Measurements from ENCODE around the gene TMEM116.
"Not testable (repeated sequence)": the region's sequence is repeated elsewhere in the genome, so short reads cannot be mapped to it uniquely, and the experiment has no call there.

Gene TMEM116

DNA sequence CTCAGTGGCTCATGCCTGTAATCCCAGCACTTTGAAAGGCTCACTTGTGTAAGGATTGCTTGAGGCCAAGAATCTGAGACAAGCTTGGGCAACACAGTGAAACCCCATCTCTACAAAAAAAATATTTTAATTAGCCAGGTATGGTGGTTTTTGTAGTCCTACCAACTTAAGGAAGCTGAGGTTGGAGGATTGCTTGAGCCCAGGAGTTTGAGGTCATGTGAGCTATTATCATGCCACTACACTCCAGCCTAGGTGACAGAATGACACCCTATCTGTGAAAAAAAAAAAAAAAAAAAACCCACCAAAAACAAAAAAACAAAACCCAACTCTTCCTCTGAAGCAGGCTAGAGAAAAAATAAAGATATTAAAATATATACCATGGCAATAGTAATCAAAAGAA lies 41.2 kb downstream of the TMEM116 start:
- no peak overlapping the region for H3K4me3 ChIP-seq (ENCODE audit: low read length)
- H3K4me1 ChIP-seq (ENCODE audit: control insufficient read depth, insufficient read depth, low read length), result no peaks in the 10 kb centered on the region
- H3K27me3 ChIP-seq (ENCODE audit: control insufficient read depth, insufficient read depth, low read length), result no peaks in the 10 kb centered on the region
- no peak overlapping the region for H3K9ac ChIP-seq (ENCODE audit: low read depth, low read length)
- peaks cover 6% of the 10 kb centered on the region for H3K9me3 ChIP-seq (replicated peaks; ENCODE audit: low read length)
- H3K4me2 ChIP-seq (ENCODE audit: low read length), result no peak overlapping the region
- H3K36me3 ChIP-seq (ENCODE audit: insufficient read depth, low read length), result no peaks in the 10 kb centered on the region

DNA sequence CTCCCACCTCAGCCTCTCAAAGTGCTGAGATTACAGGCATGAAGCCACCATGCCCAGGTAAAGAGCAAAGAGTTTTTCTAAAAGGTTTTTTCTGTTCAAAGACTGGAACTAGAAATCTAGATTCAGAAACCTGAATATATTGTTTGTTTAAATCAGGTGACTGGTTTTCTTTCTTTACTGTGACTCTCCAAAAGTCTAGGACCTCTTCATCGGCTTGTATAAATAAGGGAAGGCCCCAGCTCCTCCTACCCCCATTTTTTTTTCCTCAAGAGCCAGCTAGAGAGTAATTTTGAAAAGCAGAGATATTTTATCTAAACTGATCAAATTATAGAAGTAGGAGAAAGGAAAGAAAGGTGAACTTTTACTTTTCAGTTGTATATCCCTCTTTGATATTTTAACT lies 48.0 kb downstream of the TMEM116 start:
- no peaks in the 10 kb centered on the region for H3K36me3 ChIP-seq (ENCODE audit: insufficient read depth, low read length)
- H3K9ac ChIP-seq (ENCODE audit: low read depth, low read length), result no peak overlapping the region
- H3K9me3 ChIP-seq (replicated peaks; ENCODE audit: low read length), result no peaks in the 10 kb centered on the region
- H3K4me2 ChIP-seq (ENCODE audit: low read length), result no peak overlapping the region
- H3K4me3 ChIP-seq (ENCODE audit: low read length), result no peak overlapping the region
- H3K27me3 ChIP-seq (ENCODE audit: control insufficient read depth, insufficient read depth, low read length), result no peaks in the 10 kb centered on the region
- no peaks in the 10 kb centered on the region for H3K4me1 ChIP-seq (ENCODE audit: control insufficient read depth, insufficient read depth, low read length)

DNA sequence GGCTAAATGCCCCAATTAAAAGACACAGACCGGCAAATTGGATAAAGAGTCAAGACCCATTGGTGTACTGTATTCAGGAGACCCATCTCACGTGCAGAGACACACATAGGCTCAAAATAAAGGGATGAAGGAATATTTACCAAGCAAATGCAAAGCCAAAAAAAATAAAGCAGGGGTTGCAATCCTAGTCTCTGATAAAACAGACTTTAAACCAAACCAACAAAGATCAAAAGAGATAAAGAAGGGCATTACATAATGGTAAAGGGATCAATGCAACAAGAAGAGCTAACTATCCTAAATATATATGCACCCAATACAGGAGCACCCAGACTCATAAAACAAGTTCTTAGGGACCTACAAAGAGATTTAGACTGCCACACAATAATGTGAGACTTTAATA lies 53.4 kb downstream of the TMEM116 start:
- not testable (repeated sequence) for H3K27me3 ChIP-seq (ENCODE audit: control insufficient read depth, insufficient read depth, low read length); H3K4me1 ChIP-seq (ENCODE audit: control insufficient read depth, insufficient read depth, low read length); H3K4me2 ChIP-seq (ENCODE audit: low read length); H3K4me3 ChIP-seq (ENCODE audit: low read length); H3K9me3 ChIP-seq (replicated peaks; ENCODE audit: low read length); H3K9ac ChIP-seq (ENCODE audit: low read depth, low read length); H3K36me3 ChIP-seq (ENCODE audit: insufficient read depth, low read length)

DNA sequence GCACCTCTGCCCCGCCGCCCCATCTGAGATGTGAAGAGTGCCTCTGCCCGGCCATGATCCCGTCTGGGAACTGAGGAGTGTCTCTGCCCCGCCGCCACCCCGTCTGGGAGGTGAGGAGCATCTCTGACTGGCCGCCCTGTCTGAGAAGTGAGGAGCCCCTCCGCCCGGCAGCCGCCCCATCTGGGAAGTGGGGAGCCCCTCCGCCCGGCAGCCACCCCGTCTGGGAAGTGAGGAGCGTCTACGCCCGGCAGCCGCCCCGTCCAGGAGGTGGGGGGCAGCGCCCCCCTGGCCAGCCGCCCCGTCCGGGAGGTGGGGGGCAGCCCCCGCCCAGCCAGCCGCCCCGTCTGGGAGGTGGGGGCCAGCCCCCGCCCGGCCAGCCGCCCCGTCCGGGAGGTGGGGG lies 55.7 kb downstream of the TMEM116 start:
- not testable (repeated sequence) for H3K36me3 ChIP-seq (ENCODE audit: insufficient read depth, low read length); H3K4me2 ChIP-seq (ENCODE audit: low read length); H3K9me3 ChIP-seq (replicated peaks; ENCODE audit: low read length); H3K9ac ChIP-seq (ENCODE audit: low read depth, low read length); H3K4me3 ChIP-seq (ENCODE audit: low read length); H3K4me1 ChIP-seq (ENCODE audit: control insufficient read depth, insufficient read depth, low read length); H3K27me3 ChIP-seq (ENCODE audit: control insufficient read depth, insufficient read depth, low read length)

DNA sequence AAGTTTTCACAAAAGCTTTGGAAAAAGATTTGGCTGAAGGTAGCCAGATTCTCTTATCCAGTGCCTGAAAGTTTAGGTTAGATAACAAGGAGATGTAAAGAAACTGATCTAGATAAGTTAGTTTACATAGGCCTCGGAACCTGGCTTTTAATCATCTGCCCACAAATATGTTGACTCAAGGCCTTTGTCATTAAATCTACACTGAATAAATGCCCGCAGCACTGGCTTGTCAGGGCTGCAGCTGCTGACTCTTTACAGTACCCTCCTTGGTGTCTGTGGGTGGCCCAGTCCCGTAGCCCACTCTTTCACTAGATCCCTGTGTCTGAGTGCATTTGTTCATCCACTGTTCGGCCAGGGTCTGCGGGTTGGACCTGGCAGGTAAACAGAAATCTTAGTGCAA lies 58.0 kb downstream of the TMEM116 start:
- H3K4me2 ChIP-seq (ENCODE audit: low read length), result no peak overlapping the region
- H3K36me3 ChIP-seq (ENCODE audit: insufficient read depth, low read length), result no peaks in the 10 kb centered on the region
- no peak overlapping the region for H3K9ac ChIP-seq (ENCODE audit: low read depth, low read length)
- H3K27me3 ChIP-seq (ENCODE audit: control insufficient read depth, insufficient read depth, low read length), result no peaks in the 10 kb centered on the region
- H3K4me3 ChIP-seq (ENCODE audit: low read length), result no peak overlapping the region
- H3K4me1 ChIP-seq (ENCODE audit: control insufficient read depth, insufficient read depth, low read length), result no peaks in the 10 kb centered on the region
- H3K9me3 ChIP-seq (replicated peaks; ENCODE audit: low read length), result no peaks in the 10 kb centered on the region

DNA sequence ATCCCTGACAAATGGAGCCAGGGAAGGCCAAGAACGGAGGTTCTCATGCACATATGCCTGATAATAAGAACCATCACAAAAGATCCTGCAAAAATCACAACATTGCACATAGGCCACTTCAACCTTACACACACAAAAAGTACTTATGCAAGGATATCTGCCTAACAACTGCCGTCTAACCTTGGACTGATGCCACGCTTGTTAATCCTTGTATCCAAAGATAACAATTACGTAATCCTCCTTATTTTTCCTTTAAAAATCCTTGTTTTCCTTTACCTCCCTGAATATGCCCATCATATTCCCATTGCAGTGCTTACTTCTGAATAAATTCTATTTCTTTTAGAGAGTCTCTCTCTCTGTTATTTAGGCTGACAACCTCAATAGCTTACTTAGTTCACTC lies 59.5 kb downstream of the TMEM116 start:
- Histone ChIP-seq H3K9me3 (replicated peaks; ENCODE audit: low read length) (no peaks in the 10 kb centered on the region), H3K36me3 (ENCODE audit: insufficient read depth, low read length) (no peaks in the 10 kb centered on the region), H3K9ac (ENCODE audit: low read depth, low read length) (no peak overlapping the region), H3K4me2 (ENCODE audit: low read length) (no peak overlapping the region), H3K27me3 (ENCODE audit: control insufficient read depth, insufficient read depth, low read length) (no peaks in the 10 kb centered on the region), H3K4me3 (ENCODE audit: low read length) (no peak overlapping the region), H3K4me1 (ENCODE audit: control insufficient read depth, insufficient read depth, low read length) (no peaks in the 10 kb centered on the region)

DNA sequence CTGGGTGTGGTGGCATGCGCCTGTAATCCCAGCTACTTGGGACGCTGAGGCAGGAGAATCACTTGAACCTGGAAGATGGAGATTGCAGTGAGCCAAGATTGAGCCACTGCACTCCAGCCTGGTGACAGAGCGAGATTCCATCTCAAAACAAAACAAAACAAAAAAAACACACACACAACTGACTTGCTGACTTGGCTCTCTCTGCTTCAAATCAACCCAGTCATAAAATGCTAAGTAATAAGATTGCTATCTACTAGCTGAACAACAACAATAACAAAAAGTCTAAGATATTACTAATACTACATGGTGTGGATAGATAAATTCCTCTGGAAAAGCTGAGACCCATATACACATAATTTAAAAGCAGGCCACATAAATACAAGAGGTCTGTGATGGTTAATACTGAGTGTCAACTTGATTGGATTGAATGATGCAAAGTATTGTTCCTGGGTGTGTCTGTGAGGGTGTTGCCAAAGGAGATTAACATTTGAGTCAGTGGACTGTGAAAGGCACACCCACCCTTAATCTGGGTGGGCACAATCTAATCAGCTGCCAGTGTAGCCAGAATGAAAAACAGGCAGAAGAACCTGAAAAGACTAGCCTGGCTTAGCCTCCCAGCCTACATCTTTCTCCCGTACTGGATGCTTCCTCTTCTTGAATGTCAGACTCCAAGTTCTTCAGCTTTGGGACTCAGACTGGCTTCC lies 60.7 kb downstream of the TMEM116 start:
- not testable (repeated sequence) for H3K4me2 ChIP-seq (ENCODE audit: low read length); H3K36me3 ChIP-seq (ENCODE audit: insufficient read depth, low read length); H3K4me1 ChIP-seq (ENCODE audit: control insufficient read depth, insufficient read depth, low read length); H3K27me3 ChIP-seq (ENCODE audit: control insufficient read depth, insufficient read depth, low read length); H3K9ac ChIP-seq (ENCODE audit: low read depth, low read length); H3K4me3 ChIP-seq (ENCODE audit: low read length); H3K9me3 ChIP-seq (replicated peaks; ENCODE audit: low read length)

DNA sequence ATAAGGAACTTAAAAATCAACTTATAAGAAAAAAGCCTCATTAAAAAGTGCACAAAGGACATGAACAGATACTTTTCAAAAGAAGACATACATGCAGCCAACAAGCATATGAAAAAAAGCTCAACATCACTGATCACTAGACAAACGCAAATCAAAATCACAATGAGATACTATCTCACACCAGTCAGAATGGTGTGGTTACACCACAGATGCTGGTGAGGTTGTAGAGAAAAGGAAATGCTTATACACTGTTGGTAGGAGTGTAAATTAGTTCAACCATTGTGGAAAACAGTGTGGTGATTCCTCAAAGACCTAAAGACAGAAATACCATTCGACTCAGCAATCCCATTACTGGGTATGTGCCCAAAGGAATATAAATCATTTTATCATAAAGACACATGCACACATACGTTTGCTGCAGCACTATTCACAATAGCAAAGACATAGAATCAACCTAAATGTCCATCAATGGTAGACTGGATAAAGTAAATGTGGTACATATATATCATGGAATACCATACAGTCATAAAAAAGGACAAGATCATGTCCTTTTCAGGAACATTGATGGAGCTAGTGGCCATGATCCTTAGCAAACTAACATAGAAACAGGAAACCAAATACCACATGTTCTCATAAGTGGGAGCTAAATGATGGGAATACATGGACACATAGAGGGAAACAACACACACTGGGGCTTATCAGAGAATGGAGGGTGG lies 61.8 kb downstream of the TMEM116 start:
- not testable (repeated sequence) for H3K4me3 ChIP-seq (ENCODE audit: low read length); H3K36me3 ChIP-seq (ENCODE audit: insufficient read depth, low read length)

DNA sequence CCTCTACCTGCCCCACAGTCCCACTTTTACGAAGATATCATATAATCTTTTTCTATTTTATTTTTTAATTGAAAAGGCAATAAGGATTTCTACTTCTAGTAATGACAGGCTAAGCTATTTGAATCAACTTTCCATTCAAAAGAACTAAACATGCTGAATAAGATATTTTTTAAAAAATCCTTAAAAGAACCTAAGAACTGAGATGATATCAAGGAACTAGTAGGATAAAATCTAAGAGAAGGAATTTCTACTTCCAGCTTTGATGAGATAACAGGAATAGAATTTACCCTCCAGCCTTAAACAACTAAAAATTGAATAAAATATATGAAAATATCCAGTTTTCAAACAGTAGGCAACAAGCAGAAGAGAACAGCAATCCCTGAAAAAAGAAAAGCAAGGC lies 69.0 kb downstream of the TMEM116 start:
- Histone ChIP-seq H3K9me3 (replicated peaks; ENCODE audit: low read length) (no peaks in the 10 kb centered on the region), H3K4me3 (ENCODE audit: low read length) (no peak overlapping the region), H3K4me2 (ENCODE audit: low read length) (no peak overlapping the region), H3K36me3 (ENCODE audit: insufficient read depth, low read length) (no peaks in the 10 kb centered on the region), H3K27me3 (ENCODE audit: control insufficient read depth, insufficient read depth, low read length) (no peaks in the 10 kb centered on the region), H3K4me1 (ENCODE audit: control insufficient read depth, insufficient read depth, low read length) (peaks cover 9% of the 10 kb centered on the region), H3K9ac (ENCODE audit: low read depth, low read length) (no peak overlapping the region)

More for the DNA sequence above, 61.8 kb downstream of the TMEM116 start:
- not testable (repeated sequence) for H3K4me2 ChIP-seq (ENCODE audit: low read length); H3K4me1 ChIP-seq (ENCODE audit: control insufficient read depth, insufficient read depth, low read length); H3K9ac ChIP-seq (ENCODE audit: low read depth, low read length); H3K27me3 ChIP-seq (ENCODE audit: control insufficient read depth, insufficient read depth, low read length); H3K9me3 ChIP-seq (replicated peaks; ENCODE audit: low read length)

DNA sequence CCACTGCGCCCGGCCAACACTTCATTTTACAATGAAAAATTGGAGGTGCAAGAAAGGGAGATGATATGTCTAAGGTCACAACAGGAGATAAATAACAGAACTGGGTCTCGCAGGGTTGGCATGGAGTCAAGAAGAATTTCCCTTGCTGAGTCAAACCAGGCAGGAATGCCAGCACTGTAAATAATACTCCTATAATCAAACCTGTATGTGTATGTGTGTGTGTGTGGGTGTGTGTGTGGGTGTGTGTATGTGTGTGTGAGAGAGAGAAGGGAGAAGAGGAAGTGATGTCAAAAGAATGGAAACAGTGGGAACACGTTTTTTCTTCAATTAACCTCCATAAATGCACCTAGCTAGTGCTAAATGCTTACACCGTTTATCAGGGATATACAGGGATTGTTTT lies 70.4 kb downstream of the TMEM116 start:
- Histone ChIP-seq H3K27me3 (ENCODE audit: control insufficient read depth, insufficient read depth, low read length) (no peaks in the 10 kb centered on the region), H3K9me3 (replicated peaks; ENCODE audit: low read length) (no peaks in the 10 kb centered on the region), H3K4me2 (ENCODE audit: low read length) (no peak overlapping the region), H3K4me1 (ENCODE audit: control insufficient read depth, insufficient read depth, low read length) (peaks cover 9% of the 10 kb centered on the region), H3K4me3 (ENCODE audit: low read length) (no peak overlapping the region), H3K36me3 (ENCODE audit: insufficient read depth, low read length) (no peaks in the 10 kb centered on the region), H3K9ac (ENCODE audit: low read depth, low read length) (no peak overlapping the region)

DNA sequence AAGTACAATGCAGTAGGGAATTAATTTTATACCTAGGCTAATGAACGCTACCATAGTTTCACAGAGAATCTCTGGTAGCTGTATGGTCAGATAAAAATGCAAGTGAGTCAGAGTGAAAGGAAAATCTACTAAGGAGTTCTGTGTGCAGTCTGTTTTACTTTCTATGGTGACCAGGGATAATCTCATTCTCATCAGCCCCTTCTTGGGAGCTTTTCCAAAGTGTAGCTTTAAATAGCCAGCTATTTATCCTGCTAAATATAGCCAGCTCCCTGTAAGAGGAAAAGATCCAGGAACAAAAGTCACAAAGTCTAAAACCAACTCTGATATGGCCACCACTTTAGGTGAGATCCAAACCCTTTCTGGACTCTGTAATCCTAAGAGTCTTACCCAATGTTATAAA lies 75.5 kb downstream of the TMEM116 start:
- Histone ChIP-seq H3K4me3 (ENCODE audit: low read length) (no peak overlapping the region), H3K9ac (ENCODE audit: low read depth, low read length) (no peak overlapping the region), H3K36me3 (ENCODE audit: insufficient read depth, low read length) (no peaks in the 10 kb centered on the region), H3K4me2 (ENCODE audit: low read length) (no peak overlapping the region), H3K27me3 (ENCODE audit: control insufficient read depth, insufficient read depth, low read length) (no peaks in the 10 kb centered on the region), H3K4me1 (ENCODE audit: control insufficient read depth, insufficient read depth, low read length) (peaks cover 2% of the 10 kb centered on the region), H3K9me3 (replicated peaks; ENCODE audit: low read length) (no peaks in the 10 kb centered on the region)

DNA sequence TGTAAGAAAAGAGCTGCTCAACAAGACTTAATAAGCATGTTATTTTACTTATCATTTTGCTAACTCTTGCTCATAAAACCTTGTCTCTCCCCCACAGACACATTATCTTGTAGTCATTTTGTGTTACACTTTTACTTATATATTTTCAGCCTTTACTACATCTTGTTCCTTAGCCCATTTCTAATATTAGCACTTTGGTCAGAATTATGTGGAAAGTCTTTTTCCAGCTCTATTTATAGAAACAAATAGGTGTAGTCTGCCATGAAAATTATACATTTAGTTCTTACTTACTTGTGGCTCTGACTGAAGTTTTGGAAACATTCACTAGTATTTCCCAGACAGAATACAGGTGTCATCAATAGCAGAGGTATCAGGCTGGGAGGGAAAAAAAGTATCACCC lies 76.1 kb downstream of the TMEM116 start:
- Histone ChIP-seq H3K4me1 (ENCODE audit: control insufficient read depth, insufficient read depth, low read length) (no peaks in the 10 kb centered on the region), H3K27me3 (ENCODE audit: control insufficient read depth, insufficient read depth, low read length) (no peaks in the 10 kb centered on the region), H3K36me3 (ENCODE audit: insufficient read depth, low read length) (no peaks in the 10 kb centered on the region), H3K9me3 (replicated peaks; ENCODE audit: low read length) (no peaks in the 10 kb centered on the region), H3K4me3 (ENCODE audit: low read length) (no peak overlapping the region), H3K9ac (ENCODE audit: low read depth, low read length) (no peak overlapping the region), H3K4me2 (ENCODE audit: low read length) (no peak overlapping the region)
